Measurements from ENCODE around the gene PTPRN2.

- TF ChIP-seq EZH2 (IDR thresholded peaks at IDR 0.05; ENCODE audit: borderline replicate concordance, low read depth, low read length, poor library complexity, severe bottlenecking) (no peak), CTCF (conservative IDR thresholded peaks at IDR 0.05; ENCODE audit: low read depth, low read length) (no peak)
These were observed 237.3 kb downstream of the PTPRN2 start for GRCh38 chr7:158350166-158350900.

Measured in A673 (cell line).